Keratinocyte (primary cell): ENCODE results near the gene UQCRQ. TPM values are rescaled to one million over a fixed set of nuclear protein-coding genes. Genes with fewer than 3 reads are reported as not detected.

Experiments used
- DNase-seq: peaks from one replicate; pipeline ENCODE4 v3.0.0-alpha.2; 2011; ENCODE audit warnings: low read depth, missing footprints, low spot score
- FAIRE-seq: peaks from 2 replicates; lab custom pipeline; 2011; peaks lifted over from hg19 to GRCh38; lab: Jason Lieb, UNC
- H2AFZ ChIP-seq: 2 replicates; pipeline ENCODE4 v1.6.0; 2012; ENCODE audit warnings: low read length, control low read depth, inconsistent platforms; ENCODE audit not compliant: control insufficient read depth
- H3K27ac ChIP-seq: 2 replicates; pipeline ENCODE4 v1.5.1; 2011; ENCODE audit warnings: low read length; ENCODE audit not compliant: control insufficient read depth, insufficient read depth
- H3K27me3 ChIP-seq: 3 replicates; pipeline ENCODE4 v1.6.0; 2011; ENCODE audit warnings: low read length; ENCODE audit not compliant: control insufficient read depth, insufficient read depth; ENCODE audit errors: extremely low read depth
- H3K36me3 ChIP-seq, 2 experiments: 2 replicates in 1 of 2; 3 replicates in 1 of 2; pipeline ENCODE4 v1.5.1; 2011; ENCODE audit warnings: low read length in 2 of 2, mild to moderate bottlenecking in 1 of 2; ENCODE audit not compliant: control insufficient read depth in 2 of 2, insufficient read depth in 2 of 2; ENCODE audit errors: extremely low read depth in 1 of 2
- H3K4me1 ChIP-seq: 3 replicates; pipeline ENCODE4 v1.5.1; 2011; ENCODE audit warnings: low read length; ENCODE audit not compliant: control insufficient read depth, insufficient read depth; ENCODE audit errors: extremely low read depth
- H3K4me2 ChIP-seq: 3 replicates; pipeline ENCODE4 v1.6.0; 2011; ENCODE audit warnings: low read depth, low read length; ENCODE audit not compliant: control insufficient read depth, insufficient read depth; ENCODE audit errors: extremely low read depth
- H3K4me3 ChIP-seq, 3 experiments: fragments of 200-600 bp in 1 of 3; sonication (generic) in 1 of 3; 2 replicates in 2 of 3; 3 replicates in 1 of 3; pipeline ENCODE4 v1.5.1; 2011 to 2016; ENCODE audit warnings: low read length in 3 of 3, mild to moderate bottlenecking in 3 of 3, control low read depth in 2 of 3, inconsistent platforms in 1 of 3, low read depth in 1 of 3, mixed read lengths in 1 of 3, mixed run types in 1 of 3, moderate library complexity in 1 of 3; ENCODE audit not compliant: control insufficient read depth in 2 of 3, insufficient read depth in 2 of 3; ENCODE audit errors: extremely low read depth in 1 of 3
- H3K79me2 ChIP-seq: 2 replicates; pipeline ENCODE4 v1.6.0; 2012; ENCODE audit warnings: low read length; ENCODE audit not compliant: control insufficient read depth, insufficient read depth
- H3K9ac ChIP-seq: 3 replicates; pipeline ENCODE4 v1.6.0; 2011; ENCODE audit warnings: low read length; ENCODE audit not compliant: control insufficient read depth, insufficient read depth; ENCODE audit errors: extremely low read depth
- H3K9me1 ChIP-seq: 3 replicates; pipeline ENCODE4 v1.6.0; 2011; ENCODE audit warnings: low read length; ENCODE audit not compliant: control insufficient read depth, insufficient read depth; ENCODE audit errors: extremely low read depth
- H3K9me3 ChIP-seq: 2 replicates; pipeline ENCODE4 v1.5.1; 2012; ENCODE audit warnings: low read depth, low read length; ENCODE audit not compliant: control insufficient read depth
- H4K20me1 ChIP-seq: 3 replicates; pipeline ENCODE4 v1.6.0; 2011; ENCODE audit warnings: low read length; ENCODE audit not compliant: control insufficient read depth, insufficient read depth; ENCODE audit errors: extremely low read depth
- CTCF ChIP-seq, 3 experiments: IDR thresholded peaks in 1 of 3; conservative IDR thresholded peaks in 1 of 3; optimal IDR thresholded peaks in 1 of 3; 2 replicates in 2 of 3; 3 replicates in 1 of 3; pipeline versions ENCODE3 to v1.5.1; 2011; ENCODE audit warnings: low read length in 3 of 3, mild to moderate bottlenecking in 3 of 3, moderate library complexity in 2 of 3, control low read depth in 1 of 3, inconsistent platforms in 1 of 3; ENCODE audit not compliant: insufficient read depth in 2 of 3; ENCODE audit errors: extremely low read depth in 1 of 3
- EZH2 ChIP-seq: IDR thresholded peaks from one replicate; pipeline ENCODE4 v1.6.1; 2012; ENCODE audit warnings: inconsistent platforms, mild to moderate bottlenecking, low read length, moderate library complexity
- dilution Hi-C: fragments of 300-500 bp; cut with MboI; formaldehyde crosslinking; loops from one replicate; pipeline ENCODE4 v1.7.0; 2020; ENCODE audit warnings: low sequenced_read_pairs; ENCODE audit not compliant: extremely low pct_ligation_motif_present
- polyA plus RNA-seq, 5 experiments: library from polyadenylated mRNA; depleted of rRNA in 3 of 5; stranded (reverse) in 3 of 5; stranded (forward) in 1 of 5; unstranded in 1 of 5; fragments of >200 nt; gene quantifications; 1 replicate in 1 of 5; 2 replicates in 3 of 5; 3 replicates in 1 of 5; pipeline versions ENCODE4 v1.2.1 to v1.2.3, GENCODE V29; 2011 to 2012; ENCODE audit warnings: missing spikeins in 2 of 5, low read depth in 1 of 5, low replicate concordance in 1 of 5

UQCRQ gene
- polyA plus RNA-seq, 1 donor (not counting 4 experiments of a cell fraction or from before 2014, with no cell fraction given), result 488 TPM

GRCh38 chr5:132827943-132828673 lies 38.3 kb upstream of the UQCRQ start:
- Histone ChIP-seq H3K4me1 (no peaks in the 10 kb centered on the region), H3K9me1 (no peaks in the 10 kb centered on the region), H3K9ac (no peak overlapping the region), H3K9me3 (no peaks in the 10 kb centered on the region), H3K4me3 (no peak overlapping the region), H4K20me1 (no peaks in the 10 kb centered on the region), H3K27ac (no peak overlapping the region), H3K36me3 (no peaks in the 10 kb centered on the region), H3K27me3 (peaks cover 24% of the 10 kb centered on the region), H3K4me2 (no peak overlapping the region), H2AFZ (no peak overlapping the region), H3K79me2 (no peaks in the 10 kb centered on the region)
- DNase-seq (no peak), FAIRE-seq (no peak)
- TF ChIP-seq EZH2 (no peak), CTCF (optimal IDR thresholded peaks at IDR 0.05 in 1 of 3, IDR thresholded peaks at IDR 0.05 in 1 of 3, conservative IDR thresholded peaks at IDR 0.05 in 1 of 3; ENCODE audit: extremely low read depth in 1 of 3, insufficient read depth in 2 of 3, low read length in 3 of 3) (no peak)
- dilution Hi-C loops, result no loop called here

GRCh38 chr5:132828846-132829494 lies 37.5 kb upstream of the UQCRQ start:
- DNase-seq, result no peak
- Histone ChIP-seq H3K9ac (no peak overlapping the region), H3K36me3 (no peaks in the 10 kb centered on the region), H3K9me1 (no peaks in the 10 kb centered on the region), H3K27ac (no peak overlapping the region), H4K20me1 (no peaks in the 10 kb centered on the region), H3K4me1 (no peaks in the 10 kb centered on the region), H3K4me3 (no peak overlapping the region), H3K79me2 (no peaks in the 10 kb centered on the region), H3K27me3 (peaks cover 24% of the 10 kb centered on the region), H2AFZ (no peak overlapping the region), H3K9me3 (no peaks in the 10 kb centered on the region), H3K4me2 (peak overlapping the region; percentile 52)
- TF ChIP-seq CTCF (optimal IDR thresholded peaks at IDR 0.05 in 1 of 3, IDR thresholded peaks at IDR 0.05 in 1 of 3, conservative IDR thresholded peaks at IDR 0.05 in 1 of 3; ENCODE audit: extremely low read depth in 1 of 3, insufficient read depth in 2 of 3, low read length in 3 of 3) (no peak), EZH2 (no peak)
- no peak for FAIRE-seq
- dilution Hi-C loops, result no loop called here
